ENCODE results near the gene PRSS21. TPM values are rescaled to one million over a fixed set of nuclear protein-coding genes. Genes with fewer than 3 reads are reported as not detected.
A peak's percentile ranks its signal among the peaks of the same experiment; 100 is the strongest.

PRSS21 gene
- total RNA-seq, 1 donor from 2014 or later, result 17.1 TPM

- no peaks in the 10 kb centered on the region for H3K9me3 ChIP-seq
- no peaks in the 10 kb centered on the region for H3K27me3 ChIP-seq
- no peak for TF ChIP-seq CTCF (IDR thresholded peaks at IDR 0.05)
- peaks cover 14% of the 10 kb centered on the region for H3K36me3 ChIP-seq
- intact Hi-C loops (cut with DNase I), result no loop called here
- DNase-seq (no peak), ATAC-seq (no peak)
- H3K4me1 ChIP-seq, result peaks cover 24% of the 10 kb centered on the region
- peak overlapping the region; percentile 100 for H3K27ac ChIP-seq
- peak overlapping the region; percentile 94 for H3K4me3 ChIP-seq
Measured at GRCh38 chr16:2778630-2778958, 38.4 kb upstream of the PRSS21 start.

GRCh38 chr16:2779151-2779920, 37.7 kb upstream of the PRSS21 start:
- no peak for TF ChIP-seq CTCF (IDR thresholded peaks at IDR 0.05)
- Histone ChIP-seq H3K36me3 (peaks cover 6% of the 10 kb centered on the region), H3K4me1 (peaks cover 24% of the 10 kb centered on the region), H3K9me3 (no peaks in the 10 kb centered on the region), H3K27me3 (no peaks in the 10 kb centered on the region), H3K4me3 (no peak overlapping the region), H3K27ac (peak overlapping the region; percentile 100)
- peak; percentile 60 for DNase-seq
- no peak for ATAC-seq
- intact Hi-C loops (cut with DNase I), result no loop called here

GRCh38 chr16:2779978-2780898, 36.8 kb upstream of the PRSS21 start:
- peak; percentile 47 for DNase-seq
- intact Hi-C loops (cut with DNase I), result no loop called here

GRCh38 chr16:2782583-2783351, 34.3 kb upstream of the PRSS21 start:
- H3K4me3 ChIP-seq, result no peak overlapping the region
- TF ChIP-seq CTCF (IDR thresholded peaks at IDR 0.05), result no peak
- H3K9me3 ChIP-seq, result no peaks in the 10 kb centered on the region
- H3K27ac ChIP-seq, result no peak overlapping the region
- peaks cover 14% of the 10 kb centered on the region for H3K4me1 ChIP-seq
- H3K36me3 ChIP-seq, result no peaks in the 10 kb centered on the region
- DNase-seq (peak; percentile 62), ATAC-seq (no peak)
- intact Hi-C loops (cut with DNase I), result no loop called here
- H3K27me3 ChIP-seq, result peaks cover 22% of the 10 kb centered on the region

More at GRCh38 chr16:2779978-2780898, 36.8 kb upstream of the PRSS21 start:
- Histone ChIP-seq H3K4me3 (no peak overlapping the region), H3K36me3 (no peaks in the 10 kb centered on the region), H3K27me3 (peaks cover 5% of the 10 kb centered on the region), H3K27ac (no peak overlapping the region), H3K4me1 (peaks cover 27% of the 10 kb centered on the region), H3K9me3 (no peaks in the 10 kb centered on the region)
- TF ChIP-seq CTCF (IDR thresholded peaks at IDR 0.05), result no peak
- no peak for ATAC-seq

GRCh38 chr16:2783581-2784357, 33.3 kb upstream of the PRSS21 start:
- H3K4me1 ChIP-seq, result peaks cover 8% of the 10 kb centered on the region
- intact Hi-C loops (cut with DNase I), result no loop called here
- ATAC-seq (no peak), DNase-seq (peak; percentile 48)
- no peaks in the 10 kb centered on the region for H3K9me3 ChIP-seq
- peaks cover 27% of the 10 kb centered on the region for H3K27me3 ChIP-seq
- TF ChIP-seq CTCF (IDR thresholded peaks at IDR 0.05), result no peak
- H3K36me3 ChIP-seq, result no peaks in the 10 kb centered on the region
- no peak overlapping the region for H3K27ac ChIP-seq
- H3K4me3 ChIP-seq, result no peak overlapping the region

All from upper lobe of right lung (tissue), 1 donor.